B cell (primary cell): Measurements from ENCODE around the gene SCGB1D4. TPM values are rescaled to one million over a fixed set of nuclear protein-coding genes. Genes with fewer than 3 reads are reported as not detected.
"Not testable (repeated sequence)": the region's sequence is repeated elsewhere in the genome, so short reads cannot be mapped to it uniquely, and the experiment has no call there.

Source experiments
- ATAC-seq: fragments of 200-7000 bp; cut with Tn5 transposase; one replicate; pipeline ENCODE4 v1.10.0; 2021; ENCODE audit warnings: low read depth, mild to moderate bottlenecking, moderate number of reproducible peaks, moderate library complexity
- CTCF ChIA-PET: fragments of 350-600 bp; sonication (Branson Sonifier 250); formaldehyde crosslinking; loops from one replicate; lab custom pipeline; 2021; ENCODE audit warnings: antibody characterized with exemption, inconsistent platforms; lab: Charles Lee
- POLR2A ChIA-PET: fragments of 350-600 bp; sonication (Branson Sonifier 250); formaldehyde crosslinking; loops from one replicate; lab custom pipeline; 2021; ENCODE audit warnings: antibody characterized with exemption; lab: Charles Lee
- DNase-seq: peaks from one replicate; pipeline ENCODE4 v3.0.0; 2013
- H2AFZ ChIP-seq: 2 replicates; pipeline ENCODE4 v1.6.1; 2012; ENCODE audit warnings: mild to moderate bottlenecking, low read depth, low read length; ENCODE audit not compliant: insufficient read depth, poor library complexity, severe bottlenecking
- H3K27ac ChIP-seq, 2 donors: 1 replicate in 1 of 2; 2 replicates in 1 of 2; pipeline ENCODE4 v1.5.1; 2012 to 2013; ENCODE audit warnings: low read length in 2 of 2, mild to moderate bottlenecking in 2 of 2, moderate library complexity in 1 of 2
- H3K27me3 ChIP-seq, 4 experiments: fragments of 200-600 bp in 1 of 4; sonication (generic) in 1 of 4; replicated peaks in 1 of 4; 1 replicate in 2 of 4; 2 replicates in 2 of 4; pipeline versions ENCODE4 v1.6.1 to v1.7.0; 2013 to 2016; ENCODE audit warnings: low read length in 3 of 4, mild to moderate bottlenecking in 2 of 4, mixed read lengths in 1 of 4, moderate library complexity in 1 of 4; ENCODE audit not compliant: insufficient read depth in 4 of 4, control insufficient read depth in 3 of 4; ENCODE audit errors: control extremely low read depth in 1 of 4
- H3K36me3 ChIP-seq, 2 experiments: replicated peaks in 1 of 2; 1 replicate in 1 of 2; 2 replicates in 1 of 2; pipeline versions ENCODE4 v1.6.1 to v1.7.1; 2013; ENCODE audit warnings: low read length in 1 of 2; ENCODE audit not compliant: insufficient read depth in 2 of 2, control insufficient read depth in 1 of 2; ENCODE audit errors: control extremely low read depth in 1 of 2, extremely low read depth in 1 of 2
- H3K4me1 ChIP-seq, 2 donors: fragments of 200-600 bp in 1 of 2; sonication (generic) in 1 of 2; 1 replicate in 1 of 2; 2 replicates in 1 of 2; pipeline versions ENCODE4 v1.5.1 to v1.6.1; 2013 to 2017; ENCODE audit warnings: low read length in 2 of 2; ENCODE audit not compliant: control insufficient read depth in 2 of 2, insufficient read depth in 2 of 2
- H3K4me2 ChIP-seq: replicated peaks from 2 replicates; pipeline ENCODE3; 2012; ENCODE audit warnings: mild to moderate bottlenecking, low read depth, low read length; ENCODE audit not compliant: poor library complexity, severe bottlenecking
- H3K4me3 ChIP-seq, 5 experiments: fragments of 200-600 bp in 1 of 5; sonication (generic) in 1 of 5; 1 replicate in 3 of 5; 2 replicates in 2 of 5; pipeline versions ENCODE4 v1.5.1 to v1.7.0; 2011 to 2016; ENCODE audit warnings: low read length in 4 of 5, mild to moderate bottlenecking in 4 of 5, low read depth in 2 of 5, control low read depth in 1 of 5, moderate library complexity in 1 of 5; ENCODE audit not compliant: insufficient read depth in 1 of 5; ENCODE audit errors: control extremely low read depth in 1 of 5, extremely low read depth in 1 of 5
- H3K79me2 ChIP-seq: fragments of 200-600 bp; sonication (generic); one replicate; pipeline ENCODE4 v1.6.0; 2016; ENCODE audit warnings: low read length; ENCODE audit not compliant: control insufficient read depth, insufficient read depth
- H3K9ac ChIP-seq: fragments of 200-600 bp; sonication (generic); 2 replicates; pipeline ENCODE4 v1.6.1; 2017; ENCODE audit warnings: mild to moderate bottlenecking, low read length, moderate library complexity
- H3K9me3 ChIP-seq, 3 donors: one replicate each; pipeline versions ENCODE4 v1.6.1 to v1.7.1; 2013; ENCODE audit warnings: low read length in 2 of 3; ENCODE audit not compliant: control insufficient read depth in 2 of 3, insufficient read depth in 1 of 3; ENCODE audit errors: control extremely low read depth in 1 of 3
- H4K20me1 ChIP-seq: 2 replicates; pipeline ENCODE4 v1.6.0; 2012; ENCODE audit warnings: mild to moderate bottlenecking, low read length; ENCODE audit not compliant: insufficient read depth, control insufficient read depth, poor library complexity, severe bottlenecking
- H3K27ac Mint-ChIP-seq: one replicate; pipeline ENCODE4 v1.8.0; 2021; ENCODE audit warnings: mixed read lengths
- H3K27me3 Mint-ChIP-seq: one replicate; pipeline ENCODE4 v1.8.0; 2021; ENCODE audit warnings: mixed read lengths
- H3K4me1 Mint-ChIP-seq: one replicate; pipeline ENCODE4 v1.8.0; 2021; ENCODE audit warnings: mixed read lengths
- H3K4me3 Mint-ChIP-seq: one replicate; pipeline ENCODE4 v1.8.0; 2021; ENCODE audit warnings: mixed read lengths
- H3K9me3 Mint-ChIP-seq: one replicate; pipeline ENCODE4 v1.8.0; 2022; ENCODE audit warnings: mixed read lengths; ENCODE audit not compliant: insufficient read depth
- EZH2 ChIP-seq: IDR thresholded peaks from 2 replicates; pipeline ENCODE4 v1.6.1; 2012; ENCODE audit warnings: borderline replicate concordance, low read depth, mild to moderate bottlenecking, moderate library complexity, low read length; ENCODE audit not compliant: insufficient read depth, poor library complexity, severe bottlenecking
- WGBS: methylation state at CpG from one replicate; pipeline ENCODE4 v1.1.5; 2013; ENCODE audit warnings: missing lambda C conversion rate; ENCODE audit not compliant: insufficient coverage; 5-methylcytosine and 5-hydroxymethylcytosine counted together
- intact Hi-C: fragments of 100-400 bp; cut with micrococcal nuclease; formaldehyde crosslinking; loops from one replicate; pipeline ENCODE4 v1.10.0; 2022
- polyA plus RNA-seq: library from polyadenylated mRNA; depleted of rRNA; stranded (reverse); fragments of >200 nt; gene quantifications from 2 replicates; pipeline ENCODE4 v1.2.3, GENCODE V29; 2012
- total RNA-seq, 2 donors: library from RNA; stranded (reverse); fragments of 120-200 nt in 1 of 2; gene quantifications; 1 replicate in 1 of 2; 2 replicates in 1 of 2; pipeline versions ENCODE4 v1.2.3 to v1.2.4, GENCODE V29; 2013 to 2022

SCGB1D4 gene
- total and polyA plus RNA-seq, 2 donors (not counting 1 experiment from before 2014, with no cell fraction given): not detected

DNA sequence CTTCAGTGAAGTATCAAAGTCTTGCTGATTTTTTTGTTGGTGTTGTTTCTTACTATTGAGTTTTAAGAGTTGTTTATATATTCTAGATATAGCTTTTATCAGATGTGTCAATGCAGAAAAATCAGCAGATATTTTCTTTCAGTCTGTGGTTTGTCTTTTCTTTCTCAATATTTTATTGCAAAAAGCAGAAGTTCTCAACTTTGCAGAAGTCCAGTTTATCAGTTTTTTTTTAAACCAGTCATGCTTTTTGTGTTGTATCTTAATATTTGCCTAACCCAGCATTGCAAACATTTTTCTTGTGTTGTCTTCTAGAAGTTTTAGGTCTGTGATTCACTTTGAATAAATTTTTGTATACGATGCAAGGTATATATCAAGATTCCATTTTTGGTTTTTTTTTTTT is 45.3 kb upstream of the SCGB1D4 start:
- no peaks in the 10 kb centered on the region for H3K9me3 Mint-ChIP-seq
- H3K79me2 ChIP-seq: peaks cover 4% of the 10 kb centered on the region
- H3K4me1 Mint-ChIP-seq: peaks cover 11% of the 10 kb centered on the region
- TF ChIP-seq EZH2: no peak
- no peak overlapping the region for H3K27ac ChIP-seq
- no peak overlapping the region for H3K9ac ChIP-seq
- H3K9me3 ChIP-seq: no peaks in the 10 kb centered on the region
- ATAC-seq (no peak), DNase-seq (no peak)
- H3K4me2 ChIP-seq: no peak overlapping the region
- no peak overlapping the region for H3K4me3 Mint-ChIP-seq
- H3K27me3 Mint-ChIP-seq: no peaks in the 10 kb centered on the region
- H3K36me3 ChIP-seq: no peaks in the 10 kb centered on the region
- WGBS: no CpG with 5 or more reads among the region's 1 CpG
- no peaks in the 10 kb centered on the region for H4K20me1 ChIP-seq
- no peak overlapping the region for H3K4me3 ChIP-seq
- H2AFZ ChIP-seq: no peak overlapping the region
- peaks cover 0 to 3% of the 10 kb centered on the region in 2 donors for H3K4me1 ChIP-seq
- H3K27me3 ChIP-seq: no peaks in the 10 kb centered on the region
- intact Hi-C loops: no loop called here
- H3K27ac Mint-ChIP-seq: no peak overlapping the region
- CTCF ChIA-PET: interaction anchor here (1.3 to 1.6 kb wide), 2 partner anchors 29 to 33 kb away, joined by 4 to 5 read pairs; no protein-coding TSS in a partner anchor
- POLR2A ChIA-PET: no interaction called here

GRCh38 chr11:62343646-62344190 is 44.8 kb upstream of the SCGB1D4 start:
- H4K20me1 ChIP-seq, H3K27ac ChIP-seq, H2AFZ ChIP-seq, ATAC-seq, H3K79me2 ChIP-seq, H3K4me2 ChIP-seq, H3K4me1 ChIP-seq, H3K4me3 Mint-ChIP-seq, H3K27me3 ChIP-seq, H3K9me3 Mint-ChIP-seq, DNase-seq, intact Hi-C loops, H3K4me3 ChIP-seq, POLR2A ChIA-PET, H3K36me3 ChIP-seq, H3K27ac Mint-ChIP-seq, H3K9me3 ChIP-seq, H3K9ac ChIP-seq, H3K27me3 Mint-ChIP-seq: not testable (repeated sequence)
- peaks cover 11% of the 10 kb centered on the region for H3K4me1 Mint-ChIP-seq
- no CpG with 5 or more reads among the region's 7 CpGs for WGBS
- CTCF ChIA-PET: interaction anchor here (1.3 to 1.6 kb wide), 2 partner anchors 30 to 34 kb away, joined by 4 to 5 read pairs; no protein-coding TSS in a partner anchor
